ENCODE data around the gene NCOA1.

DNA sequence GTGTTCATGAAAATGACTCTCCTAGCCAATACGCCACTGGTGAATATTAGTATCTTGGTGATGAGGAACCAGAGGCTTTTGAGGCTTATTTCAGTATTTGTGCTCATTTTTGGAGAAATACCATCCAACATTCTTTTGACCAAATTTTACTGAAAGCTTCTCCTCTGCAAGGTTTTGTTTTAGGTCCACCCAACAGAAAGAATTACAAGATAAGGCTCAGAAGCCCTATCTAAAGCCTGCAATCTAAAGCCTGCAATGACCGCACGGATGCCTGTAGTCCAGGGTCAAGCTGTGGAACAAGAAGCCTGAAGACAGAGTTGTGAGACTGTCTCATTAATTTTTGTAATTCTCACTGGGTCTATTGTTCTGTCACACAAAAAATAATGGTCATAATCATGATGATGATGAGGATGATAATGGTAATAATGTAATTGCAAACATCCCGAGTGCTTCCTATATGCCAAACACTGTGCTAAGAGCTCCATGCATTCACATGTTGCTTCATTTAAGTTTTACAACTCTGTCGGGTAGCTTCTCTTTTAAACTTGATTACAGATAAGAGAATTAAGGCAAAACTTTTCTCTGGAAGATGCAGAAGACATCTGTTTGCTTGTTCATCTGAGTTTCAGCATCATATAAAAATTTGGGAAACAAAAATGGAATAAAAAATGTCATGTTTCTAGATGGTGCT lies 33.2 kb upstream of the NCOA1 start:
- TF ChIP-seq EZH2phosphoT487 (IDR thresholded peaks at IDR 0.05; ENCODE audit: borderline replicate concordance, low read depth): no peak
- TF ChIP-seq, protein P1, sequence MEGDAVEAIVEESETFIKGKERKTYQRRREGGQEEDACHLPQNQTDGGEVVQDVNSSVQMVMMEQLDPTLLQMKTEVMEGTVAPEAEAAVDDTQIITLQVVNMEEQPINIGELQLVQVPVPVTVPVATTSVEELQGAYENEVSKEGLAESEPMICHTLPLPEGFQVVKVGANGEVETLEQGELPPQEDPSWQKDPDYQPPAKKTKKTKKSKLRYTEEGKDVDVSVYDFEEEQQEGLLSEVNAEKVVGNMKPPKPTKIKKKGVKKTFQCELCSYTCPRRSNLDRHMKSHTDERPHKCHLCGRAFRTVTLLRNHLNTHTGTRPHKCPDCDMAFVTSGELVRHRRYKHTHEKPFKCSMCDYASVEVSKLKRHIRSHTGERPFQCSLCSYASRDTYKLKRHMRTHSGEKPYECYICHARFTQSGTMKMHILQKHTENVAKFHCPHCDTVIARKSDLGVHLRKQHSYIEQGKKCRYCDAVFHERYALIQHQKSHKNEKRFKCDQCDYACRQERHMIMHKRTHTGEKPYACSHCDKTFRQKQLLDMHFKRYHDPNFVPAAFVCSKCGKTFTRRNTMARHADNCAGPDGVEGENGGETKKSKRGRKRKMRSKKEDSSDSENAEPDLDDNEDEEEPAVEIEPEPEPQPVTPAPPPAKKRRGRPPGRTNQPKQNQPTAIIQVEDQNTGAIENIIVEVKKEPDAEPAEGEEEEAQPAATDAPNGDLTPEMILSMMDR (IDR thresholded peaks at IDR 0.05): no peak
- TF ChIP-seq GATA2 (CRISPR knock-in tag; IDR thresholded peaks at IDR 0.05): no peak
- TF ChIP-seq, protein P2, sequence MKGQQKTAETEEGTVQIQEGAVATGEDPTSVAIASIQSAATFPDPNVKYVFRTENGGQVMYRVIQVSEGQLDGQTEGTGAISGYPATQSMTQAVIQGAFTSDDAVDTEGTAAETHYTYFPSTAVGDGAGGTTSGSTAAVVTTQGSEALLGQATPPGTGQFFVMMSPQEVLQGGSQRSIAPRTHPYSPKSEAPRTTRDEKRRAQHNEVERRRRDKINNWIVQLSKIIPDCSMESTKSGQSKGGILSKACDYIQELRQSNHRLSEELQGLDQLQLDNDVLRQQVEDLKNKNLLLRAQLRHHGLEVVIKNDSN (IDR thresholded peaks at IDR 0.05; ENCODE audit: borderline replicate concordance, low read depth): no peak
- TF ChIP-seq SMC3 (IDR thresholded peaks at IDR 0.05; ENCODE audit: low read depth, low read length): no peak
- TF ChIP-seq JUND (IDR thresholded peaks at IDR 0.05): no peak
- TF ChIP-seq, protein P3, sequence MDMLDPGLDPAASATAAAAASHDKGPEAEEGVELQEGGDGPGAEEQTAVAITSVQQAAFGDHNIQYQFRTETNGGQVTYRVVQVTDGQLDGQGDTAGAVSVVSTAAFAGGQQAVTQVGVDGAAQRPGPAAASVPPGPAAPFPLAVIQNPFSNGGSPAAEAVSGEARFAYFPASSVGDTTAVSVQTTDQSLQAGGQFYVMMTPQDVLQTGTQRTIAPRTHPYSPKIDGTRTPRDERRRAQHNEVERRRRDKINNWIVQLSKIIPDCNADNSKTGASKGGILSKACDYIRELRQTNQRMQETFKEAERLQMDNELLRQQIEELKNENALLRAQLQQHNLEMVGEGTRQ (IDR thresholded peaks at IDR 0.05; ENCODE audit: borderline replicate concordance, low read depth, low read length): no peak
- TF ChIP-seq POLR2AphosphoS5 (IDR thresholded peaks at IDR 0.05; ENCODE audit: low read depth, low read length): no peak
- TF ChIP-seq NRF1 (IDR thresholded peaks at IDR 0.05; ENCODE audit: low read depth, low read length): no peak
- TF ChIP-seq SIN3A (IDR thresholded peaks at IDR 0.05; ENCODE audit: borderline replicate concordance, low read depth, low read length): no peak
